NB4 (cell line): ENCODE measurements around the gene DYDC1.

Source experiments
- CTCF ChIP-seq: IDR thresholded peaks from one replicate; pipeline ENCODE4 v1.5.1; 2012; ENCODE audit warnings: low read depth, low read length
- MAX ChIP-seq: IDR thresholded peaks from 2 replicates; pipeline ENCODE4 v1.6.1; 2011; ENCODE audit warnings: low read depth, low read length
- MYC ChIP-seq: IDR thresholded peaks from 2 replicates; pipeline ENCODE4 v1.6.1; 2011; ENCODE audit warnings: low read depth, low read length

DNA sequence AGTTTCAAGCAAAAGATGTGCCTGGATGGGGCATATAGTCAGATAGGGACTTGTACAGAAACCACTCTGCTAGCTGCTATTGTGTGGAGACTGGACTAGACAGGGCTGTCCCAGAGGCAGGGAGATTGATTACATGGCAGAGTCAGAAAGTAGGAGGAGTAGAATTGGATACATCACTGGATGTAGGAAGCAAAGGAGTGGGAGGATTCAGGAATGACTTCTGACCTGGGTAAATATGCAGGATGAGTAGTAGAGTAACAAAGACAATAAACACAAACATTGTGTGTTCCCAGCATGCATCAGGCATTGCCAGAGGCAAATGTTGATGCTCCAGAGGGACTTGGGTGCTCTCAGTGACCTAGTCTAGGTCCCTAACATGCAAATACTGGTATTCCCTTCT lies 36.2 kb downstream of the DYDC1 start:
- TF ChIP-seq CTCF (no peak), MYC (no peak), MAX (no peak)
